ENCODE data around the gene PLCH1.
A peak's percentile ranks its signal among the peaks of the same experiment; 100 is the strongest.

DNA sequence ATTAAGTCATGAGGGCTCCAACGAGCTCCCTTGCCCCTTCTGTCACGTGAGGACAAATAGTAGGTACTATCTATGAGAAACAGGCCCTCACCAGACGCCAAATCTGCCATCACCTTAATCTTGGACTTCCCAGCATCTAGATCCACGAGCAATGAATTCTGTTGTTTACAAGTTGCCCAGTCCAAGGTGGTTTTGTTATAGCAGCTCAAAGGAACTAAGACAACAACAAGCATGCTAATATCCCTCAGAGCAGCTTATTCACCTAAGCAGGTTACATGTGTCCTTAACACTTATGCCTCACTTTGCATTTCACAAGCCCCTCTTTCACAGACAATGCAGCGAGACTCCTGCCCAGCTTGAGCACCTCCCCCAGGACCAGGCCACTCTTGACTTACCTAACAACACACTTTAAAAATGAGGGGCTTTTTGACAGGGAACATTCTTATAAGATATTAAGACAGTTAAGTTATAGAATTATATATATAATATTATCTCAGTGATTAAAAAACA, 219.5 kb downstream of the PLCH1 start:
- no peak for TF ChIP-seq POLR2AphosphoS5 (IDR thresholded peaks at IDR 0.05; ENCODE audit: low read depth, low read length)
- no peak for TF ChIP-seq POU5F1 (IDR thresholded peaks at IDR 0.05; ENCODE audit: low read depth, low read length)
- TF ChIP-seq RAD21 (IDR thresholded peaks at IDR 0.05 in 1 of 2, conservative IDR thresholded peaks at IDR 0.05 in 1 of 2; ENCODE audit: low read depth in 2 of 2, low read length in 2 of 2): no peak
- peak; percentile 56; the same call in 1 of the 2 replicates for TF ChIP-seq CEBPB (IDR thresholded peaks at IDR 0.05; ENCODE audit: low read depth, low read length)
- TF ChIP-seq, protein P1, sequence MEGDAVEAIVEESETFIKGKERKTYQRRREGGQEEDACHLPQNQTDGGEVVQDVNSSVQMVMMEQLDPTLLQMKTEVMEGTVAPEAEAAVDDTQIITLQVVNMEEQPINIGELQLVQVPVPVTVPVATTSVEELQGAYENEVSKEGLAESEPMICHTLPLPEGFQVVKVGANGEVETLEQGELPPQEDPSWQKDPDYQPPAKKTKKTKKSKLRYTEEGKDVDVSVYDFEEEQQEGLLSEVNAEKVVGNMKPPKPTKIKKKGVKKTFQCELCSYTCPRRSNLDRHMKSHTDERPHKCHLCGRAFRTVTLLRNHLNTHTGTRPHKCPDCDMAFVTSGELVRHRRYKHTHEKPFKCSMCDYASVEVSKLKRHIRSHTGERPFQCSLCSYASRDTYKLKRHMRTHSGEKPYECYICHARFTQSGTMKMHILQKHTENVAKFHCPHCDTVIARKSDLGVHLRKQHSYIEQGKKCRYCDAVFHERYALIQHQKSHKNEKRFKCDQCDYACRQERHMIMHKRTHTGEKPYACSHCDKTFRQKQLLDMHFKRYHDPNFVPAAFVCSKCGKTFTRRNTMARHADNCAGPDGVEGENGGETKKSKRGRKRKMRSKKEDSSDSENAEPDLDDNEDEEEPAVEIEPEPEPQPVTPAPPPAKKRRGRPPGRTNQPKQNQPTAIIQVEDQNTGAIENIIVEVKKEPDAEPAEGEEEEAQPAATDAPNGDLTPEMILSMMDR (IDR thresholded peaks at IDR 0.05; ENCODE audit: control extremely low read depth in 1 of 3, insufficient read depth in 1 of 3, low read depth in 1 of 3, low read length in 3 of 3): no peak
- TF ChIP-seq POLR2A (IDR thresholded peaks at IDR 0.05; ENCODE audit: control extremely low read depth in 1 of 2, low read depth in 2 of 2, low read length in 2 of 2): no peak

Data from H1 (cell line).